SHP77 treated with DMSO at 0.1 percent for 48 hours (cell line): ENCODE results near the gene SERPINA4.
"Not testable (repeated sequence)": the region's sequence is repeated elsewhere in the genome, so short reads cannot be mapped to it uniquely, and the experiment has no call there.

Source experiments
- DNase-seq: peaks from one replicate; lab custom pipeline; 2025; lab: John Stamatoyannopoulos, UW

The SERPINA4 gene

GRCh38 chr14:94569381-94570001 is 8.2 kb downstream of the SERPINA4 start:
- no peak for DNase-seq

GRCh38 chr14:94570002-94570400 is 8.8 kb downstream of the SERPINA4 start:
- no peak for DNase-seq

GRCh38 chr14:94570440-94570839 is 9.2 kb downstream of the SERPINA4 start:
- DNase-seq = no peak

- no peak for DNase-seq
These were observed 10.2 kb downstream of the SERPINA4 start for GRCh38 chr14:94571395-94571794.

- no peak for DNase-seq
These were observed 10.7 kb downstream of the SERPINA4 start for GRCh38 chr14:94571950-94572349.

GRCh38 chr14:94572637-94573303 is 11.5 kb downstream of the SERPINA4 start:
- DNase-seq = no peak

GRCh38 chr14:94573475-94574277 is 12.4 kb downstream of the SERPINA4 start:
- DNase-seq = no peak

- DNase-seq = no peak
These were observed 13.1 kb downstream of the SERPINA4 start for GRCh38 chr14:94574336-94574735.

- DNase-seq = no peak
These were observed 14.7 kb downstream of the SERPINA4 start for GRCh38 chr14:94575730-94576585.

- DNase-seq = not testable (repeated sequence)
These were observed 16.2 kb downstream of the SERPINA4 start for GRCh38 chr14:94577472-94577871.

GRCh38 chr14:94578712-94579111 is 17.5 kb downstream of the SERPINA4 start:
- no peak for DNase-seq

- DNase-seq = no peak
These were observed 20.1 kb downstream of the SERPINA4 start, which contains the start of gene SERPINA5 for GRCh38 chr14:94581127-94581999. SERPINA5 (plus strand) TSS chr14:94581426; CDS start chr14:94587363, 5,937 bp downstream.

GRCh38 chr14:94582199-94582750 is 21.0 kb downstream of the SERPINA4 start:
- no peak for DNase-seq

GRCh38 chr14:94582851-94583250 is 21.6 kb downstream of the SERPINA4 start:
- no peak for DNase-seq

GRCh38 chr14:94583557-94583956 is 22.3 kb downstream of the SERPINA4 start:
- no peak for DNase-seq

- no peak for DNase-seq
These were observed 23.5 kb downstream of the SERPINA4 start for GRCh38 chr14:94584591-94585280.

GRCh38 chr14:94586635-94587034 is 25.4 kb downstream of the SERPINA4 start:
- DNase-seq = no peak

- no peak for DNase-seq
These were observed 27.1 kb downstream of the SERPINA4 start for GRCh38 chr14:94588311-94588710.

GRCh38 chr14:94591073-94591472 is 29.8 kb downstream of the SERPINA4 start:
- DNase-seq = no peak

- DNase-seq = no peak
These were observed 30.6 kb downstream of the SERPINA4 start for GRCh38 chr14:94591871-94592270.
